ENCODE measurements around the gene SRXN1.

SRXN1 gene

GRCh38 chr20:675033-675452, 22.0 kb upstream of the SRXN1 start:
- DNase-seq, result no peak

DNA sequence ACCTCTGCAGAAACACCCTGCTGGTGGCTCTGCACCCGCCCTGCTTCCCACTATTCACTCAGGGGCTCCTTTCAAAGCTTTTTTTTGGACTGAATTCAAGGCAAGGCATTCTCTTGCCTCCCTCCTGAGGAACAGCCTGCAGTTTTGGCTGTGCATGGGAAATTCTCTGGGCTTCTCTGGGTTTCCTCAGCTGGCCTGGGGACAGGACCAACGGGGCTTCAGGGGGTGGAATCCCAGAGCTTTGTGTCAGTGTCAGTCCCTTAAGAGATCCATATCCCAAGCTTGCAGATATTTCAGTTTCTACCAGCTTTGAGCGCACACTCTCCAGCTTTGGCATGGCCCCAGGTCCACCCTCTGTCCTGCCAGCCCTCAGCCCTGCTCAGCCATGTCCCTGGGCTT, 20.6 kb upstream of the SRXN1 start:
- no peak for DNase-seq

DNA sequence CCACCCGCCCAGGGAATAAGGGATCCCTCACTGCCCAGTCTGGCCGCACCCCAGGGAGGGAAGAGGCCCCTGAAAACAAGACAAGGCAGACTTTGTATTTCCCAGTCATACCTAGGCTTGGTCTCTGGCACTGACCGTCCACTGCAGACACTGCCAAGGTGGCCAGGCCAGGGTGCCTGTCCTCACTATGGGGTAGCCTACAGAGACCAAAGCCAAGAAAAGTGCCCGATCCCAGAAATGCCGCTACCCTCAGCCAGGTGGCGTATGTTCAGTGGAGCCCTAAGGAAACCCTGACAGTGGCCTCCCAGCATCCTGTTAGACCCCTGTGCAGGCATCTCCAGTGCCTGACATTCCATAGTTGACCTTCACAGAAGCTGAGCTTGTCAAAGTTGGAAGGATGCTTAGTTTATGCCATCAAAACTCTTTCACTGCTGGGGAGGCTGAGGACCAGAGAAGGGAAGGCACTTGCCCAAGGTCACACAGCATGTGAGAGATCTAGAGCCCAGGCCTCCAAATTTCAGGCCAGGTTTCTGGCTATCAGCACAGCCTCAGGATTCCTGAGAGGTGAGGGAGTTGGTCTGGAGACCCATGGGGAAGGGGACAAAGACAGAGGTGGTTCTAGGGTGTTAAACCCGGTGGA, 20.1 kb upstream of the SRXN1 start:
- DNase-seq, result peak in 2 of 4 experiments; percentile 36 to 44

- DNase-seq, result peak in 3 of 4 experiments; percentile 40 to 58 (median 43)
Measured at GRCh38 chr20:671252-672030, 18.4 kb upstream of the SRXN1 start.

DNA sequence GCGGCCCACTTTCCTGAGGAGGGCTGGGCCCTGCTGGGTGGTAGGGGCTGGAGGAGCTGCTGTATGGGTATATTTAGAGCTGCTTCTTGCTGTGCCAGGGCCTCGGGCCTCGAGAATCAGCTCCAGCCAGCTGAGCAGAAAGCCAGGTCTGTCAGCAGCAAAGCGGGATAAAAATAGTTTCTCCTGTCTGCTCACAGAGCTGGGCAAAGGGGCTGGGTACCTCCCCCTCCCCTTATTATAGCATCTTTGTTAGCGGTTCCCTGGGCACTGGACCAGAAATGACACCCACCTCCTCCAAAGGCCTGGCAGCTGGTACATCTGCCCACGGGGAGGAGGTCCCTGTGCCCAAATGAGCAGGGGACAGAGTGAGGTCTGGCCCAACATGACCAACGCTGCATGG, 16.6 kb upstream of the SRXN1 start:
- peak in 1 of 4 experiments; percentile 1 for DNase-seq

GRCh38 chr20:668638-669037, 15.6 kb upstream of the SRXN1 start:
- DNase-seq, result peak in 1 of 4 experiments; percentile 2

DNA sequence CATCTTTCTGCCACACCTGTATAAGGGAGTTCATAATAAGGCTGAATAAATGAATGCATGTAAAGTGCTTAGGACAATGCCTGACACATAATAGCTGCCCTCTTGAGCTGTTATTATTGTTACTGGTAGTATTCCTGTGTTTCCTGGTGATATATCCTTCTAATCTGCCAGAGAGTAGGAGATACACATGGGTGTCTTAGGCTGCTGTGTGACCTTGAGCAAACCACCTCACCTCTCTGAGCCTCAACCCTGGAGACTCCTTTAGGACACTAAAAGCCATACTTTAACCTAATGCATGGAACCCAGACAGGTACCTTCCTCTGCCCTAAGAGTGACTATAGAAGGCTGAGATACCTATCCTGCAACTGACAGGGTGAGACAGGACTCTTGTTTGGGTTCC, 15.1 kb upstream of the SRXN1 start:
- no peak for DNase-seq

DNA sequence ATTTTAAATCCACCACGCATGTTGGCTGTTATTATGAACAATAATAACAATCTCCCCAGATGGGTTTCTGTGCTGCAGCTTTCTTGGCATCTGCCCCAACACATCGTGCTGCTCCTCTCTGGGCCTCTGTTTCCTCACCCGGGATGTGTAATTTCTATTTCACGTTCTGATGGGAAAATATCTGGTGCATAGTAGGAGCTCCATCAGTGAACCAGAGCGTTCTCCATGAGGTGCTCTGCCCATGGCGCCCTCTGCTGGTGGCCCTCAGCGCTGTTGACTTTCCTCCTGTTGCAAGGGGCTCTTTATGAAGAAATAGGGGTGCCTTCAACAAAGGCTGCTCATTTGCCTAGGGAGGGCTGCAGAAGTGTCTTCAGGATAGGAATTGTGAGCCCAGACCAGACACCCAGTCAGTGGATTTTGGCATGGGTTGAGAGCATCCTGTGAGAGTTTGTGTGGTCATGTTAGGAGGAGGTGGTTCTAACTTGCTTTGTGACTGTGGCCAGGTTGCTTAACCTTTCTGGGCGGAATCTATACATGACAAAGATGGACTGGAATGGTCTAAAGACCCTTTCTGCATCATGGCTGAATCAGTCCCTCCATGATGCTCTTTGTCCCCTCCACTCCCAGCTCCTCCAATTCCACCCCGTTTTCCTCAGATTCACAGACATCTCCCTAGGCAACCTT, 14.5 kb upstream of the SRXN1 start:
- DNase-seq, result peak; percentile 73 to 91 (median 82)

- peak in 1 of 4 experiments; percentile 0 for DNase-seq
Measured at GRCh38 chr20:666877-667276, 13.9 kb upstream of the SRXN1 start.

- no peak for DNase-seq
Measured at GRCh38 chr20:665276-665675, 12.3 kb upstream of the SRXN1 start.

DNA sequence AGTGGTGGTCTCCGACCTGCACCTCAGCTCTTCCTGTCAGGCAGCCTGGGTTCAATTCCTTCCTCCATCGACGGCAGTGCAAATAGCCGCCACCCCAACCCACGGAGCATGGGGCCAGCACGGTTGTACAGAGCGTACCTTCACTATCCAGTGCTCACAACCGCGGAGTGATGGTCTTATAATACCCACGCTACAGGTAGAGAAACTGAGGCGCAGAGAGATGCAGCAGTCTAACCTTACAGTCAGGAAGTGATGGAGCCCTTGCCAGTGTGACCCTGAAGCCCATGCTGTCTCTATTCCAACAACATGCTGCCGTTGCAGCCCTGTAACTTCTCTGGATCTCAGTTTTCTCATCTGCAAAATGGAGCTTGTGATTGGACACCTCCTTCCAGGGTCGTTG, 11.6 kb upstream of the SRXN1 start:
- no peak for DNase-seq

- no peak for DNase-seq
Measured at GRCh38 chr20:664151-664550, 11.2 kb upstream of the SRXN1 start.

GRCh38 chr20:663315-664090, 10.5 kb upstream of the SRXN1 start:
- peak in 3 of 4 experiments; percentile 34 to 62 (median 52) for DNase-seq

- no peak for DNase-seq
Measured at GRCh38 chr20:662277-663192, 9.5 kb upstream of the SRXN1 start.

GRCh38 chr20:661474-662270, 8.7 kb upstream of the SRXN1 start:
- peak in 1 of 4 experiments; percentile 39 for DNase-seq

DNA sequence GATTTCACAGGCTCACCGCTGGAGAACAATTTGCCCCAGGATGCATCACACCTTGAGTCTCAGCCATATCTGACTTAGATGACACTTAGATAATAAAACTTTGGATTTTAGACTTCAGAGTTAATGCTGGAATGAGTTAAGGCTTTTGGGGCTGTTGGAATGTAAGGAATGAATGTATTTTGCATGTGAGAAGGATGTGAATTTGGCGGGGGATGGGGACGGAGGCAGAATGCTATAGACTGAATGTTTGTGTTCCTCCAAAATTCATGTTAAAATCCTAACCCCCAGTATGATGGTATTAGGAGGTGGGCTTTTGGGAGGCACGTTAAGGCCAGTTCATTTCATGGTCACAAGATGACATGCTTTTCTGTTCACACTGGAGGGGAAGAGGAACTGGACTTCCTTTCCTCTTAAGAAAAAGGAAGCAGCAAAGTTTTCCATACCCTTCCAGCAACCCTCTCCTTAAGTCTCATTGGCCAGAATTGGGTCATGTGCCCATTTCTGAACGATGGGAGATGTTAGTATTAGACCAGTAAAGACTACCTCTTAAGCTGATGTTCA, 5.8 kb upstream of the SRXN1 start:
- DNase-seq, result peak; percentile 66 to 85 (median 80)

DNA sequence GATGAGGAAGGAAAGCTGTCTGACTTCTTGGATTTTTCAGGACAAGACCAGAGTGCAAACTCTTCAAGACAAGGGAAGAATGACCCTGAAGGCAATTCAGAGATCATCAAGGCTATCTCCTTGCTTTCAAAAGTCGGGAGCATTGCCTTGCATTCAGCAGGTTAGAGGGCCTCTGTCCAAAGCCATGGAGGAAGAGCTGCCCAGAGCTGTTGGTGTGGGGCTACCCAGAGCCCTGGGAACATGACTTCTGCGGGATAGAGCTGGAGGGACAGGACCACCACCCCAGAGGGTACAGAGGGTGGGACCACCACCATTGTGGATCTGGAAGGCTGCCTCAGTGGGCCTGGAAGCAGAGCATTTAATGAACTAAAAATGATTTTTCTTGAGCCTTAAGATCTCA, 5.2 kb upstream of the SRXN1 start:
- DNase-seq, result no peak

DNA sequence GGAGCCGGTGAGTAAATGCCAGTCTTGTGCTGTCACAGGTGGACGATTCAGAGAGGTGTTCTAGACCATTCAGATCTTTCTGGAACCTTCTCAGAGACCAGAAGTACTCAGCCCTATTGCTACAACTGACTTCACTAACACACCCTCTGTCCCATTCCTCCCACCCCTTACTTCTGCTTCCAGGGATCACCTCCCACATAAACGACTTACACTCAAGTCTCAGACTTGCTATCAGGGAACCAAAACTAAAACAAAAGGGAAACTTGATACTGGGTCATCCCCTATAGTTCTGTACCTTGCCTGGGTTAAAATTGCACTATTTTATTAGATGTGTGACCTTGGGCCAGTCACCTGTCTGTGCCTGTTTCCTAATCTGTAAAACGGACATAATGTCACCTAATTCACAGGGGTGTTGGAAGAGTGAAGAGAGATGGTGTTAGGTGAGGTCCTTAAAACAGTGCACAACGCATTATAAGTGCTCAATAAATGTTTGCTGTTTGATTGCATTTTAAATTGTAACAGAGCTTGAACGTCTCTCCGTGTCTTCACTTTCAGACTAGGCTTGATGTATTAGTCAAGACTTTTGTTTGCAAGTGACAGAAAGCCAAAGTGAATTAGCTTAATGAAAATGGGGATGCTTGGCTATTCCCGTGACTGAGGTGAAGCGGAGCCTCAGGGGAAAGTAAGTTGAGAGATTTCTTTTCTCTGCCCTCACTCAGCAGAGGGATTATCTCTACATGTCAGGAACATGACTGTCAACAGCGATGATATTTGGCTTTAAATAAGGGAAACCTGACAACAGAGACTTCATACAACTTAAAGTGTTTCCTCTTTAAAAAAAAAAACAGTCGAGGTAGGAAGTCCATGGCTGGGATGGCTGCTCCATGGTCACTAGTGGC, 3.0 kb upstream of the SRXN1 start:
- peak; percentile 51 to 86 (median 77) for DNase-seq

DNA sequence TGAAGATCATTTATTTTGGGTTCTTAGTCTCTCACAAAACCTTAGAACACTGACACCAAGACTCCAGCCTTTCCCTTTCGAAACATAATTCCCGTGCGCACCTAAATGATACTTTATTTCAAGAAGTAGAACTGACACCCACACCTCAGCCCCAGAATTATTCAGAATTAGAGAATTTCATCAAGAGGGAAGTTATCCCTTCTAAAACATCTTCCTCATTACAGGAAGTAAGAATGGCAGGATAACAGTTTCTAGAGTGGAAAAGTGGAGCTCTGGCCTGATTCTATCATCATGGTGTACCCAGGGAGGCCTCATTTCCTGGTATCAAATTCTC, 1.4 kb upstream of the SRXN1 start:
- peak in 2 of 4 experiments; percentile 56 for DNase-seq
